ENCODE measurements around the gene C6orf136.

- TF ChIP-seq CTCF (IDR thresholded peaks at IDR 0.05) (no peak), EP300 (IDR thresholded peaks at IDR 0.05) (no peak), POLR2AphosphoS5 (IDR thresholded peaks at IDR 0.05) (no peak), POLR2A (IDR thresholded peaks at IDR 0.05) (no peak)
Observed at GRCh38 chr6:30619561-30619960, 27.4 kb upstream of the C6orf136 start.

Data from sigmoid colon (tissue), 4 donors.